HG03565 (cell line): ENCODE results near the gene MZT2B.
"Not testable (repeated sequence)": the region's sequence is repeated elsewhere in the genome, so short reads cannot be mapped to it uniquely, and the experiment has no call there.

Experiments used
- ATAC-seq: cut with Tn5 transposase; IDR thresholded peaks from one replicate; pipeline ENCODE4 v1.9.1; 2021; ENCODE audit warnings: mild to moderate bottlenecking, moderate library complexity; ENCODE audit not compliant: unreplicated experiment

Gene MZT2B

DNA sequence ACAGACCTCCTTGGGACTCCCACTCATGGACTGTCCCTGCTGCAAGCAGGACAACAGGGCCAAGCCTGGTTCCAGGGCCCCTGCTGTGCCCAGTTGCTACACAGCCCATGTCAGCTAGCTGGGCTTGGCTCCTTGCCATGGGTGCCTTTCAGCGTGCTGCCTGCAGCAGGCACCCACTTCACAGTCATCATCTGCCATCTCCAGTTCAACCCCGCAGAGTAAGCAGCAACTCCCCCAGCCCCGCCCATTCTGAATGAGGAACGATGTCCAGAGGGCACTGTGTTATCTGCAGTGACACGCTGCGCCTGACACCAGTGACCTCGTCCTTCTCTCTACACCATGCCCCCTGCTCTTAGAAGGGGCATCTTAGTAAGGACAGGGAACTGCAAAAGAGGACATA, 20.5 kb downstream of the MZT2B start:
- not testable (repeated sequence) for ATAC-seq

DNA sequence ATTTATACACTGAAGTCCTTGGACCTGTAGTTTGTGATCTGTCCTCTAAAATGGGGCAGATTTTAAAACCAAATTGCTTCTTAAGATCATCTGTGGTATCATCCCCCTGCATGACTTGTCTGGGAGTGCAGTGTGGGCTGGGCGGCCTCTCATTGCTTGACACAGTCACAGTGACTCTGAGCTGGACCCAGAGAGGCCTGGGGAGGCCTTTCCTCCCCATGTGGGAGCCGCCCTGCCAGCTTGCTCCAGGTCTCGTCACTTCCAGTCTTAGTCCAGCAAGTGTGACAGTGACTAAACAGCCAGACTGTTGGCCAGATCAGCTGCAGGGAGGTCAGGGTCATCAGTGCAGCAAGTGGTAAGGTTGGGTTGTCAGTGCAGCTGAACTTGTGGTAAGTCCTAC, 21.1 kb downstream of the MZT2B start:
- not testable (repeated sequence) for ATAC-seq

DNA sequence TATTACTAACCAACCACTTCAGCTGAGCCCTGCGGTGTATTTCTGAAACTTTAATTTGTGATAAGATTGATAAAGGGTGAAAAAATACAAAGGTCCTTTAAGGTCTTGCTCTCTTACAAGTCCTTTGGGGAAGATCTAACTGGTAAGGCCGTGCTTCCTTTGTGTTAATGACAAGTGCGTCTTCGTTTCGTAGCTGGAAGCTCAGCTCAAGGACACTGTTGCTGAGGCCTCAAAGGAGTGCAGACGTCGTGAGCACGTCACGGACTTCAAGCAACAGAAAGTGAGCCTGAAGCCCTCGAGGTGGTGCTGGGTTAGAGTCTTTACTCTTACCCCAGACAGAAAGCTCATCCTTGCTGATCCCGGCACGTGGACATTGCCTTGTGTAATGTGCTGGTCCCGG, 25.0 kb downstream of the MZT2B start:
- ATAC-seq, result not testable (repeated sequence)

DNA sequence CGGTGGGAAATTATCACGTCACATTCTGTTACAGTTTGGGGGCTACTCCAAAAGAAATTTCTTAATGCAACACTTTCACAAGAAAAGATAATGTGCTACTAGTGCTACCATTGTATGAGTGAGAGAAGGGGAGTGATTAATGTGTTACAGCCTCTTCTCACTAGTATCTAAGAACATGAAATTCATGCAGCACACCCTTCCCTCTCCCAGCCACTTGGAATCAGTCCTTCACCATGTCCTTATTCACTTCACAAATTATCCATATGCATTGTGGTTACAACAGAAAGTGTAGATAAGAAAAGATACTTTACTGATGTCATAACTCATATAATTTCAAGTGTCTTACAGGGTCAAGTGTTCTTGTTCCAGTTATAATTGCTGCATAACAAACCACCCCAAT, 37.1 kb downstream of the MZT2B start:
- not testable (repeated sequence) for ATAC-seq

DNA sequence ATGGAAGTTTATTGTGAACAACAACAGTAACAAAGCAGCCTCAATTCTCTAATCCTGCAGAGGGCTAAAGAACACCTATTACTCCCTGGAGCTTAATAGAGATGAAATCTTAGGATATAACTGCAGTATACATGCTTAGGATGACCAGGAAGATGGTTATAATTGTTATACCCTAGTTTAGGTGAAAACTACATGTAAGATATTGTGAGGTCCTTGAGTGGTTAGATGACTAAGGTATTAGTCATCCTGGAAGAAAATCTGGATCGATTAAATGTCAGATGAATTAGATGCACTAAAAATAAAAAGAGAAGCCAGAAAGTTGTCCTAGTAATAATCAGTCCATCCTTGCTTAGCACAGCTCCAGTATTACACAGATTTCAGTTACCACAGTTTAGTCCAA, 38.4 kb downstream of the MZT2B start:
- ATAC-seq, result not testable (repeated sequence)

DNA sequence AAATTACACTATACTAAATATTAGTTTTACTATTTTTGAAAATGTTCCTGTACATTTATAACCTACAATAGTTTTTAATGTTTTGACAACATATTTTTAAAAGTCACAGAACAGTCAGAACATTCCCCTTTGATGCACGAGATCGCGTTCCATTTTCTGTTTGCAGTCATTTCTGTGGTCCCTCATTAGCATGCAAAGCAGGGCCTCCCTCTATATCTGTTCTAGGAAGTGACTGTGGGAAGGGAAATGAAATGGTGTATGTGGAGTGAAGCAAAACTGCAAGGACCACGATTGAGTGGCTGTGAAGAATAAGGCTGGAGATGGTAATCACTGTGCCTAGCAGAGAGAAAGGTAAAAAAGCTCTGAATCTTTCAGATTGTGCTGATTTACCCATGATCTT, 40.5 kb downstream of the MZT2B start:
- ATAC-seq, result peak; percentile 86

DNA sequence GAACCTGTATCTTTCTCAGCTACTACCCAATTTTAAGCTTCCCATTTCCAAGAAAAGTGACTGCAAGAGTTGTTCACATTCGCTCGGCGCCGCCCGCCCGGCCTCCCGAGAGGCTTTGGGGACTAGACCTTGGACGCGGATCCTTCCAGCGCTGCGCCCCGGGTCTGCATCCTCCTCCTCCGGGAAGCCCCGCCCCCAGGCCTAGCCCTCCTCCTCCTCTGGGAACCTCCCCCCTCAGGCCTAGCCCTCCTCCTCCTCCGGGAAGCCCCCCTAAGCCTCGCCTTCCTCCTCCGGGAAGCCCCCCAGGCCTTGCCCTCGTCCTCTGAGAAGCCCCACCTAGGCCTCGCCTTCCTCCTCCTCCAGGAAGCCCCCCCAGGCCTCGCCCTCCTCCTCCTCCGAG, 45.9 kb downstream of the MZT2B start:
- ATAC-seq, result not testable (repeated sequence)

DNA sequence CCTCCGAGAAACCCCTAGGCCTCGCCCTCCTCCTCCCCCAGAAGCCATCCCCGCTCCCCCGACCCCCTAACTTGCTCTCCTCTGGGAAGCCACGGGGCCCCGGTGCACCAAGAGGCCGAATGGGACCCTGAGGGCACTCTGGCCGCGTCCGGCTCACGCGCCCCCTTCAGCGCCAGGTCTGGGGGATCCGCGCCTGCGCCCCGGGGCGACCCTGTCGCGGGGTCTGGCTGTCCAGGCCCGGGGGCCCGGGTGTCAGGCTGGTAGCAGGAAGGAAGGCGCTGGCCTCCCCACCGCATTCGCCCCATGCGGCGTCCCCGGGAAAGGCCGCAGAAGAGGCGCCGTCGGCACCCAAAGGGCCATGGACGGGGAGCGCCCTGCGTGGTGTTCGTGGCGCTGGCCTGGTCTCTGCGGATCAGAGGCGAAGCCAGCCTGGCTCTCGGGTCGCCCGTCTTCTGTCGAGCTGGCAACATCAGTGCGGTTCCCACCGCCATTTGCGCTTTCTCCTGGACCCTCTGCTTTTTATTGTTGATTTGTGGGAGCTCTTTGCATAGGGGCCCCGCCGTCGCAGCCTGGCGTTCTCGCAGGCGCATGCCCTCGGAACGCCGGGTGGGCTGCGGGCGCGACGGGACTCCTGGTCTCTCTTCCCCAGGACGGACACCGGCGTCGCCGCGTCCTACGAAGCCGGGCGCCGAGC, 46.6 kb downstream of the MZT2B start:
- not testable (repeated sequence) for ATAC-seq

DNA sequence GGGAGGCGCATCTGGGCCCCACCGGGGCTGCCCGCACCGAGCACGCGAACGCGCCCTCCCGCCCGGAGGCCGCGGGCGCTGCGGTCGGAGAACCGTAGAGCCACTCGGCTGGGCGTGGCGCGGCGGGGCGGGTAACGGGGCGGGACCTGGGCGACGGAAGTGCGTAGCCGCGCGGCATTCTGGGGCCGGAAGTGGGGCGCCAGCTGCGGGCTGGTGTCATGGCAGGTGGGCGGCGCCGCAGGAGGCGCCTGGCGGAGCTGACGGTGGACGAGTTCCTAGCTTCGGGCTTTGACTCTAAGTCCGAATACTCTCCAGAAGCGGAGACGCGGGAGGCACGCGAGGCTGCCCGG, 47.1 kb downstream of the MZT2B start:
- ATAC-seq, result not testable (repeated sequence)

DNA sequence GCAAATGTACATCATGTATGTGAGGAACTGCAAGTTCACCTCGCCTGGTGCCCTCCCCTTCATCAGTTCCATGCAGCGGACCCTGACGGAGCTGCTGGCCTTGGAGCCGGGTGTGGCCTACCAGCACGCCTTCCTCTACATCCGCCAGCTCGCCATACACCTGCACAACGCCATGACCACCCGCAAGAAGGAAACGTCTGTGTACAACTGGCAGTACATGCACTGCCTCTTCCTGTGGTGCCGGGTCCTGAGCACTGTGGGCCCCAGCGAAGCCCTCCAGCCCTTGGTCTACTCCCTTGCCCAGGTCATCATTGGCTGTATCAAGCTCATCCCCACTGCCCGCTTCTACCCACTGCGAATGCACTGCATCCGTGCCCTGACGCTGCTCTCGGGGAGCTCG, 48.3 kb downstream of the MZT2B start:
- not testable (repeated sequence) for ATAC-seq

DNA sequence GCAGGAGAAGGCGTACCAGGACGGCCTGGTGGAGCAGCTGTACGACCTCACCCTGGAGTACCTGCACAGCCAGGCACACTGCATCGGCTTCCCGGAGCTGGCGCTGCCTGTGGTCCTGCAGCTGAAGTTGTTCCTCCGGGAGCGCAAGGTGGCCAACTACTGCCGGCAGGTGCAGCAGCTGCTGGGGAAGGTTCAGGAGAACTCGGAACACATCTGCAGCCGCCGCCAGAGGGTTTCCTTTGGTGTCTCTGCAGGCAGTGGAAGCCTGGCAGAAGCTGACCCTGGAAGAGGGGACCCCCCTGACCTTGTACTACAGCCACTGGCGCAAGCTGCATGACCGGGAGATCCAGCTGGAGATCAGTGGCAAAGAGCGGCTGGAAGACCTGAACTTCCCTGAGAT, 48.8 kb downstream of the MZT2B start:
- not testable (repeated sequence) for ATAC-seq

DNA sequence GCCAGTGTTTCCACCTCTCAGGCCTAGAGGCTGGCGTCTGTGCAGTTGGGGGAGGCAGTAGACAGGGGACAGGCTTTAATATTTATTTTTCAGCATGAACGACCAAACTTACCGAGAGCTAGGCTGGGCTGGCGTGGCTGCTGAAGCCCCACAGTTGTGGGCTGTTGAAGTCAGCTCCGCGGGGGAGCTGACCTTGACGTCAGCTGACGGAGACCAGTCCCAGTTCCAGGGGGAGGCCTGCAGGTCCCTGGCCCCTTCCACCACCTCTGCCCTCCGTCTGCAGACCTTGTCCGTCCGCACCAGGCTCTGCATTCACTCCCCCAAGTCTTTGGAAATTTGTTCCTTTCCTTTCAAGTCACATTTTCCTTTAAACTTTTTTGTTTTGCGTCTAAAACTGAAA, 49.6 kb downstream of the MZT2B start:
- ATAC-seq, result no peak

DNA sequence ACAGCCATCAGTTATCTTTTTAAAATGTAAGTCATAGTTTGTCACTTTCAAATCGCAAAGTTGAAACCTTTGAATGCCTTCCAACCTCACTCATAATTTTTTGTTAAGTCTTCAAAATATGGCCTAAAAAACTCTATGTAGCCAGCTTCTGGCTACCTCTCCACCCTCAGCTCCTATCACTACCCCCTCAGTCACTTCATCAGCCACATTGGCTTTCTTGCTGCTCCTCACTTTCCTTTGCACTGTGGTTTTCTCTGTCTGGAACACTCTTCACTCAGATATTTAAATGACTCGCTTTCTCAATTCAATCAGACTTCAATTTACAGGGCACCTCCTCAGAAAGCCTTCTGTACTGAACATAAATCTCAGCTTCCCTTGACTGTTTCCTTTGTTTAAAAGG, 51.0 kb downstream of the MZT2B start:
- ATAC-seq, result not testable (repeated sequence)

DNA sequence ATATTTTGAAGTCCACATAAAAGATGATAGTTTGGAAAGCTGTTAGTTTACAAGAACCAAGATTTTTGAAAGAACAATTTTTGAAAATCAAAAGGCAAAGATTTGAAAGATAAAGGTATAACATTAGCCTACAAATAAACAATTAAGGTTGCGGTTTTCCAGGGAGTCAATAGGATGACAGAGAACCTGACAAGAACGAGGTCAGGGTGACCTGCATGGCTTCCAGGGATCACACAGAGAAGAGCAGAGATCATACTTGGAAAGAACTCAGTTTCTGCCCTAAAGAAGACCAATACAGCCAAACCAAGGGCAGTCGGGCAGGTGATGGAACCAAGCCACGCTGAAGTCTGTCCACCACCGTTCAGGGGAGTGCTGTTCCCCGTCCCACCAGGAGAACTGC, 57.5 kb downstream of the MZT2B start:
- not testable (repeated sequence) for ATAC-seq
